Lung (tissue), 12 donors: ENCODE results near the gene TRIOBP. TPM values are rescaled to one million over a fixed set of nuclear protein-coding genes. Genes with fewer than 3 reads are reported as not detected.

Experiments used
- ATAC-seq: fragments of 200-7000 bp; cut with Tn5 transposase; one replicate; pipeline ENCODE4 v1.9.1; 2020; ENCODE audit warnings: moderate number of reproducible peaks; ENCODE audit not compliant: insufficient read depth, low FRiP score
- DNase-seq, 3 donors: peaks; one replicate each; pipeline ENCODE4 v3.0.0-alpha.2; 2013 to 2017
- H3K27ac ChIP-seq, 2 donors: one replicate each; pipeline ENCODE4 v1.5.1; 2013; ENCODE audit warnings: mild to moderate bottlenecking in 2 of 2, moderate library complexity in 2 of 2, control low read depth in 1 of 2, inconsistent platforms in 1 of 2, low read depth in 1 of 2, low read length in 1 of 2
- H3K27me3 ChIP-seq, 3 donors: one replicate each; pipeline ENCODE4 v1.5.1; 2013; ENCODE audit warnings: low read length in 2 of 3; ENCODE audit not compliant: control insufficient read depth in 3 of 3, insufficient read depth in 3 of 3
- H3K36me3 ChIP-seq, 4 donors: one replicate each; pipeline ENCODE4 v1.5.1; 2013; ENCODE audit warnings: low read length in 4 of 4, mild to moderate bottlenecking in 1 of 4, moderate library complexity in 1 of 4; ENCODE audit not compliant: control insufficient read depth in 4 of 4, insufficient read depth in 4 of 4
- H3K4me1 ChIP-seq, 5 donors: one replicate each; pipeline ENCODE4 v1.5.1; 2013; ENCODE audit warnings: low read length in 5 of 5, mild to moderate bottlenecking in 2 of 5, moderate library complexity in 1 of 5; ENCODE audit not compliant: control insufficient read depth in 5 of 5, insufficient read depth in 5 of 5
- H3K4me3 ChIP-seq: one replicate; pipeline ENCODE4 v1.5.1; 2013; ENCODE audit warnings: mild to moderate bottlenecking, control low read depth, moderate library complexity
- H3K9ac ChIP-seq, 2 donors: one replicate each; pipeline ENCODE4 v1.5.1; 2013; ENCODE audit warnings: low read length in 2 of 2, control low read depth in 1 of 2; ENCODE audit not compliant: insufficient read depth in 1 of 2
- H3K9me3 ChIP-seq, 4 donors: one replicate each; pipeline ENCODE4 v1.5.1; 2013; ENCODE audit warnings: low read length in 3 of 4, mild to moderate bottlenecking in 1 of 4, moderate library complexity in 1 of 4; ENCODE audit not compliant: control insufficient read depth in 4 of 4, insufficient read depth in 3 of 4
- CTCF ChIP-seq: IDR thresholded peaks from 2 replicates; pipeline ENCODE4 v1.5.1; 2012; ENCODE audit warnings: mild to moderate bottlenecking; ENCODE audit errors: control extremely low read depth, extremely low read depth
- WGBS, 2 donors: extraction: QIAGEN DNeasy Blood & Tissue Kit; methylation state at CpG; one replicate each; pipeline ENCODE4 v1.1.7; 2013; 5-methylcytosine and 5-hydroxymethylcytosine counted together
- polyA plus RNA-seq, 2 donors: library from polyadenylated mRNA; stranded (reverse); fragments of 200-250 nt; gene quantifications; one replicate each; pipeline ENCODE4 v1.2.1, GENCODE V29; 2013
- total RNA-seq, 2 donors: library from RNA; depleted of rRNA in 1 of 2; stranded (reverse); fragments of >200 nt in 1 of 2; gene quantifications; one replicate each; pipeline ENCODE4 v1.2.1, GENCODE V29; 2014 to 2021
- donor health status: control.
- donor health status: control.
- donor health status: Bipolar disorder and iron deficiency.
- donor health status: healthy.
- donor health status: DM: yes; HTN: yes; CAD: no.

Gene TRIOBP
- total and polyA plus RNA-seq, 4 donors: 37.1 to 105 (median 85.0) TPM

GRCh38 chr22:37675930-37676735 lies 20.7 kb upstream of the TRIOBP start:
- Histone ChIP-seq H3K27me3 (no peaks in the 10 kb centered on the region), H3K27ac (peak overlapping the region; percentile 95 to 97), H3K4me3 (peak overlapping the region; percentile 60), H3K36me3 (peaks cover 0 to 7% (median 4%) of the 10 kb centered on the region in 4 donors), H3K9ac (peak overlapping the region in 1 of 2 donors; percentile 85), H3K9me3 (no peaks in the 10 kb centered on the region), H3K4me1 (peaks cover 0 to 16% (median 8%) of the 10 kb centered on the region in 5 donors)
- TF ChIP-seq CTCF: no peak
- no peak for ATAC-seq
- 14 to 17% methylated on average over 17 of the region's 17 CpGs for WGBS, 2 donors
- peak in 2 of 3 donors; percentile 55 to 65 for DNase-seq

- no peaks in the 10 kb centered on the region for H3K9me3 ChIP-seq
- no peaks in the 10 kb centered on the region for H3K27me3 ChIP-seq
- 1 to 2% methylated on average over 26 to 42 of the region's 42 CpGs for WGBS, 2 donors
- no peak for TF ChIP-seq CTCF
- peak overlapping the region; percentile 95 to 97 for H3K27ac ChIP-seq
- H3K4me3 ChIP-seq: peak overlapping the region; percentile 60
- H3K9ac ChIP-seq: peak overlapping the region; percentile 46 to 85
- DNase-seq: peak; percentile 87 to 90 (median 89)
- peaks cover 0 to 7% (median 4%) of the 10 kb centered on the region in 4 donors for H3K36me3 ChIP-seq
- H3K4me1 ChIP-seq: peaks cover 0 to 16% (median 8%) of the 10 kb centered on the region in 5 donors
- ATAC-seq: peak; percentile 60
These were observed 19.9 kb upstream of the TRIOBP start for GRCh38 chr22:37676736-37677492.

- 54 to 59% methylated on average over 15 of the region's 15 CpGs for WGBS, 2 donors
- no peak for TF ChIP-seq CTCF
- Histone ChIP-seq H3K9ac (peak overlapping the region in 1 of 2 donors; percentile 55), H3K36me3 (peaks cover 0 to 7% (median 4%) of the 10 kb centered on the region in 4 donors), H3K9me3 (no peaks in the 10 kb centered on the region), H3K4me3 (peak overlapping the region; percentile 31), H3K27me3 (no peaks in the 10 kb centered on the region), H3K4me1 (peaks cover 0 to 16% (median 8%) of the 10 kb centered on the region in 5 donors), H3K27ac (peak overlapping the region in 1 of 2 donors; percentile 61)
- DNase-seq (no peak), ATAC-seq (no peak)
These were observed 19.3 kb upstream of the TRIOBP start for GRCh38 chr22:37677493-37677974.
